Skeletal muscle satellite cell (primary cell): ENCODE data around the gene TEAD1.

Experiments used
- H3K27me3 ChIP-seq: 2 replicates; pipeline ENCODE4 v1.7.0; 2013; ENCODE audit warnings: low read length; ENCODE audit not compliant: control insufficient read depth, insufficient read depth
- H3K36me3 ChIP-seq: 2 replicates; pipeline ENCODE4 v1.7.0; 2013; ENCODE audit warnings: mild to moderate bottlenecking, control low read depth, low read length; ENCODE audit not compliant: insufficient read depth
- H3K4me1 ChIP-seq: 2 replicates; pipeline ENCODE4 v1.7.0; 2013; ENCODE audit warnings: low read length; ENCODE audit not compliant: control insufficient read depth, insufficient read depth
- H3K4me2 ChIP-seq: 2 replicates; pipeline ENCODE4 v1.7.0; 2013; ENCODE audit warnings: mild to moderate bottlenecking, low read length
- H3K4me3 ChIP-seq: 2 replicates; pipeline ENCODE4 v1.7.0; 2013; ENCODE audit warnings: low read length
- H3K9ac ChIP-seq: 2 replicates; pipeline ENCODE4 v1.7.0; 2013; ENCODE audit warnings: mild to moderate bottlenecking, low read depth, low read length, moderate library complexity
- H3K9me3 ChIP-seq: replicated peaks from 2 replicates; pipeline ENCODE4 v1.7.0; 2013; ENCODE audit warnings: mild to moderate bottlenecking, control low read depth, low read length

The TEAD1 gene

DNA sequence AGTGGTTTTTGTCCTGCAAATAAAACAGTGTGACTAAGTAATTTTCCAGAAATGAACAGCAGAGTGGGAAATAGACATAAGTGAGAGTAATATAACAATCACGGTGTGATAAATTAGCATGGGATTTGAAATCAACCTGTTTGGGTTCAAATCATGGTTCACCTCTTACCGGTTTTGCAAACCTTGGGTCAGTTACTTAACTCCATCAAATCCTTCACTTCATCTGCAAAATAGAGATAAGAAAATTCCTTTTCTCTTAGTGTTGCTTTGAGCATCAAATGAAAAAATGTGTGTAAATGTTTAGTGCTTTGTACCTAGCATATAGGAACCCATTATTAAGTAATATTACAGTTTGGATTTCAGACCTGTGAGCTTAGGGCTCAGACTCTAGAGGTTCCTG, 152.2 kb downstream of the TEAD1 start:
- Histone ChIP-seq H3K4me2 (no peak overlapping the region), H3K9ac (no peak overlapping the region), H3K4me1 (peaks cover 30% of the 10 kb centered on the region), H3K4me3 (no peak overlapping the region), H3K27me3 (no peaks in the 10 kb centered on the region), H3K36me3 (no peaks in the 10 kb centered on the region), H3K9me3 (no peaks in the 10 kb centered on the region)

GRCh38 chr11:12827369-12827768, 153.1 kb downstream of the TEAD1 start:
- Histone ChIP-seq H3K4me2 (peak overlapping the region; percentile 88), H3K4me3 (peak overlapping the region; percentile 69), H3K9ac (no peak overlapping the region), H3K4me1 (peaks cover 40% of the 10 kb centered on the region), H3K9me3 (no peaks in the 10 kb centered on the region), H3K27me3 (no peaks in the 10 kb centered on the region), H3K36me3 (no peaks in the 10 kb centered on the region)

DNA sequence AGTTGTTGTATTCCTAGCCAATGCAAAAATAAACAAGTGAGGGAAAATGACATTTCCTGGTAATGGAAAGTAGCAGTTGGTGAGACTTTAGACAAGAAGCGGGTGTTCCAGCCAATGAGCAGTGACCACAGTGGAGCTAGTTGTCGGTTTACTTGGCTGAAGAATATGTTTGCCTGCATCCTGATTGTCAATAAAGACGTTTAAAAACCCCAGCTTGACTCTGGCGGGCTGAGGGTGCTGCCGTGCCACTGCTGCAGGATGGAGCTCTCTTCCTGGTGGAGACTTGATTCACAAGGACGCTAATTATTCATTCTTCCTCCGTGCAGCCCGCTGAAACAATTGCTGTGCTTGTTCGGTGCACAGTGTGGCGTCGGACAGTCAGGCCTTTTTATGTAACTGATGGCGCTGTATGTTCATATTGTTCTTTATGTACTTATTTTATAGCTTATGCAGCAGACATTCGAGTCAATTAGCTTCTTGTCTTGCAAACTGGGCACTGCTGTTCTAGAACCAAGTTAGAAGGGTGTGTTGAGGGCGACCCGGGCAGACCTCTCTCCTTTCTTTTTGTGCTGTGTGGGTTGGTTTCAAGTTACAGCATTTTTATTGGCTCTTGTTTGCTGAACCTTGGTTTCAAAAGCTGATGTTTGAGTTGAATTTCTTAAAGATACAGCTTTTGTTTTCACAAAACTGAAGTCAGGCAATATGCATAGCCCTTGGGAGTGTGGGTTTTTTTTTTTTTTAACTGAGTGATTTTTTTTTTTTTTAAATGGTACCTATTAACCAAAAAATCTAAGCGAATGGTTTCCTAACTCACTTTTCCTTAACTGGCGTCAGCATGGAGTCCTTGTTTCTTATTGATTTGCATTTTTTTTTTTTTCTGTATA, 153.9 kb downstream of the TEAD1 start:
- H3K27me3 ChIP-seq = no peaks in the 10 kb centered on the region
- H3K4me2 ChIP-seq = peak overlapping the region; percentile 88
- H3K4me1 ChIP-seq = peaks cover 48% of the 10 kb centered on the region
- H3K9ac ChIP-seq = peak overlapping the region; percentile 49
- H3K4me3 ChIP-seq = peak overlapping the region; percentile 69
- no peaks in the 10 kb centered on the region for H3K36me3 ChIP-seq
- no peaks in the 10 kb centered on the region for H3K9me3 ChIP-seq

- peaks cover 57% of the 10 kb centered on the region for H3K4me1 ChIP-seq
- peak overlapping the region; percentile 69 for H3K4me3 ChIP-seq
- H3K9ac ChIP-seq = peak overlapping the region; percentile 49
- peak overlapping the region; percentile 88 for H3K4me2 ChIP-seq
- H3K9me3 ChIP-seq = no peaks in the 10 kb centered on the region
- no peaks in the 10 kb centered on the region for H3K36me3 ChIP-seq
- no peaks in the 10 kb centered on the region for H3K27me3 ChIP-seq
Observed at GRCh38 chr11:12829131-12829530, 154.9 kb downstream of the TEAD1 start.

DNA sequence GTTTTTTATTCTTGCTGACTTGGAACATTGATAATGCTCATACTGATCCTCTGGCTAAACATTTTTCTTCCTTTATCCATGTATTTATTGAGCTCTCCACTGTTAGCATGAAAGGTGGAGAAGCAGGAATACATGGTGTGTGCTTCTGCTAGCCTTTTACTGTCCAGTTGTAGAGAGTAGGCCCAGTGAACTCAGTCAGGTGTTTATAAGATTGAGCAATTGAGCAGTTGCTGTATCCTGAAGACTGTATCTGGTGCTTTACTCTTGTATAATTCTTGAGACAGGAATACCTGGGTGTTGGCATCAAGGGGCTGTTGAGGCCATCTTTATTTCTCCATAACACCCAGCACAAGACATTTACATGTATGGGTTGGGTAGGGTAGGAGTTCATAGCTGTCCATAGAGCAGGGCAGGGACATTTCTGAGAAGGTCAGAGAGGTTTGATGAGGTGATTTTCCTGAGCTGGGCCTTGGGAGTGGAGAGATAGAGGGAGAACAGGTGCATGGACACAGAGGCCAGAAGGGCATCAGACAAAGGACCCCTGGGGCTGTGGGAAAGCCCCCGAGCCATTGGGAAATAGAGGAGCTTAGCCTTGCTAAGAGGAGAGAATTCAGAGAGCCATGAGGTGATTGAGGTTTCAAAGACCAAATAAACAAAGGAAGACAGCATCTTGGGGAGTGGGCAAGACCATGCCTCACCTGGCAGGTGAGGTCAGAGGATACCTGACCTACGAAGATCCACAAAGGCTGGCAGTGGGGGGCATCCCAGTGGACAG, 155.5 kb downstream of the TEAD1 start:
- no peaks in the 10 kb centered on the region for H3K36me3 ChIP-seq
- H3K4me2 ChIP-seq = peak overlapping the region; percentile 88
- H3K4me1 ChIP-seq = peaks cover 58% of the 10 kb centered on the region
- no peak overlapping the region for H3K9ac ChIP-seq
- H3K9me3 ChIP-seq = no peaks in the 10 kb centered on the region
- H3K27me3 ChIP-seq = no peaks in the 10 kb centered on the region
- no peak overlapping the region for H3K4me3 ChIP-seq

GRCh38 chr11:12831471-12832202, 157.4 kb downstream of the TEAD1 start:
- peaks cover 58% of the 10 kb centered on the region for H3K4me1 ChIP-seq
- H3K36me3 ChIP-seq = peaks cover 2% of the 10 kb centered on the region
- no peak overlapping the region for H3K4me2 ChIP-seq
- no peak overlapping the region for H3K9ac ChIP-seq
- no peak overlapping the region for H3K4me3 ChIP-seq
- no peaks in the 10 kb centered on the region for H3K27me3 ChIP-seq
- no peaks in the 10 kb centered on the region for H3K9me3 ChIP-seq

GRCh38 chr11:12832480-12833224, 158.4 kb downstream of the TEAD1 start:
- H3K4me1 ChIP-seq = peaks cover 48% of the 10 kb centered on the region
- no peaks in the 10 kb centered on the region for H3K27me3 ChIP-seq
- H3K36me3 ChIP-seq = peaks cover 4% of the 10 kb centered on the region
- no peak overlapping the region for H3K4me3 ChIP-seq
- H3K9ac ChIP-seq = no peak overlapping the region
- H3K4me2 ChIP-seq = no peak overlapping the region
- H3K9me3 ChIP-seq = no peaks in the 10 kb centered on the region

GRCh38 chr11:12834166-12834565, 159.9 kb downstream of the TEAD1 start:
- no peak overlapping the region for H3K4me2 ChIP-seq
- no peaks in the 10 kb centered on the region for H3K27me3 ChIP-seq
- peaks cover 4% of the 10 kb centered on the region for H3K36me3 ChIP-seq
- H3K4me1 ChIP-seq = peaks cover 48% of the 10 kb centered on the region
- H3K4me3 ChIP-seq = no peak overlapping the region
- no peaks in the 10 kb centered on the region for H3K9me3 ChIP-seq
- H3K9ac ChIP-seq = no peak overlapping the region

DNA sequence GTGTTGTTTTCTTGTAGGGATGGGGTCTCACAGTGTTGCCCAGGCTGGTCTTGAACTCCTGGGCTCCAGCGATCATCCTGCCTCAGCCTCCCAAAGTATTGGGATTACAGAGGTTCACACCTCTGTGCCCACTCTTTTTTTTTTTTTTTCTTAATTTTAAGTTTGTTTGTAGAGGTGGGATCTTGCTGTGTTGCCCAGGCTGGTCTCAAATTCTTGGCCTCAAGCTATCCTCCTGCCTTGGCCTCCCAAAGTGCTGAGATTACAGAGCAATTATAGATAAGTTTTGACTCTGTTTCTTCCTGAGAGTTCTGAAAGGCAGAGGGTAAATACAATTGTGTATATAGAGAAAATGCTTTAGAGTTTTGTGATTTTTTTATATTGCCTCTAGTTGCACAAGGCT, 160.4 kb downstream of the TEAD1 start:
- H3K9ac ChIP-seq = no peak overlapping the region
- H3K4me1 ChIP-seq = peaks cover 48% of the 10 kb centered on the region
- no peak overlapping the region for H3K4me3 ChIP-seq

DNA sequence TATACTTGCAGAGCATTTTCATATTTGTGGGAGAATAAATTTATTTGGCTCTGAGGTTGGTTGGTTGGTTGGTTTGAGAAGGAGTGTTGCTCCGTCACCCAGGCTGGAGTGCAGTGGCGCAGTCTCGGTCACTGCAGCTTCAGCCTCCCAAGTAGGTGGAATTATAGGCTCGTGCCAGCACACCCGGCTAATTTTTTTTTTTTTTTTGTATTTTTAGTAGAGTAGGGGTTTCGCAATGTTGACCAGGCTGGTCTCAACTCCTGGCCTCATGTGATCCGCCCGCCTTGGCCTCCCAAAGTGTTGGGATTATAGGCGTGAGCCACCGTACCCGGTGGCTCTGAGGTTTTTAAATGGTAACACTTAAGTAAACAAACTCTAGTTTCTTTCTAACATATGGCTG, 161.1 kb downstream of the TEAD1 start:
- Histone ChIP-seq H3K4me1 (peaks cover 49% of the 10 kb centered on the region), H3K9ac (no peak overlapping the region), H3K4me3 (no peak overlapping the region)

More for the DNA sequence above, 160.4 kb downstream of the TEAD1 start:
- H3K36me3 ChIP-seq = peaks cover 4% of the 10 kb centered on the region
- no peak overlapping the region for H3K4me2 ChIP-seq
- no peaks in the 10 kb centered on the region for H3K9me3 ChIP-seq
- no peaks in the 10 kb centered on the region for H3K27me3 ChIP-seq

More for the DNA sequence above, 161.1 kb downstream of the TEAD1 start:
- Histone ChIP-seq H3K4me2 (no peak overlapping the region), H3K9me3 (no peaks in the 10 kb centered on the region), H3K27me3 (no peaks in the 10 kb centered on the region), H3K36me3 (peaks cover 4% of the 10 kb centered on the region)
